ENCODE results near the gene TBR1.

GRCh38 chr2:161415987-161416707, at the start of gene TBR1:
- no peak for TF ChIP-seq POLR2AphosphoS5 (IDR thresholded peaks at IDR 0.05)
- no peak for TF ChIP-seq POLR2A (IDR thresholded peaks at IDR 0.05)
